ENCODE data around the gene KIAA1143.

KIAA1143 gene

DNA sequence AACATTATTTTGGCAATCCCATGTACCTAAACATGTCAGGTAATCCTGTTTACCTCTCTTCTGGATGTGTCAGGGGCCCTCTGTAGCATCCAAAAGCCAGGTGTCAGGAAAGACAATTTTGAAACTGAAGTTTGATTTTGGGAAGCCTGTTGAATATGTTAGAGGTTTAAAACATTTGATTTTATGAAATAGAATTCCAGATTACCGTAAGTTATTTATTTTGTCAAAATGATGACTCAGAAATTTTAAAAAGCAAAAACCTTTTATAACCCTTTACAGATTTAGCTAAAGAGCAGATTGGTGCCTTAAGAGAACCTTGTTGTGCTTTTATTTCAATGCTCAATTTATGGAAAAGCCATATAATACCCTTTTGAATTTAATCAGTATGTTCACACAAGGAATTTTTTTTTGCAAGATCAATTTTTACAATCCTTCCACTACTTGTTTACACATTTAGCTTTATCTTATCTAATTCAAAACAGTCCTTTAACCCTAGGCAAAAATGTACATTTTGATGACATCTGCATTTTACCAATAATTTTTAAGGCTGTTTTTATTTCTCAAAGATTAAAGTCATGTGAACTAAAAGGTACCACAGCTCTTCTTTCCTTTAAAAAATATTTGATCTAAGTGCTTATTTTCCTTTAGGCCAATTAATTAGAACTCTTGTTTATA, 10.1 kb upstream of the KIAA1143 start:
- H3K4me3 ChIP-seq (ENCODE audit: low read depth, low read length) = no peak overlapping the region
- TF ChIP-seq, protein P1, sequence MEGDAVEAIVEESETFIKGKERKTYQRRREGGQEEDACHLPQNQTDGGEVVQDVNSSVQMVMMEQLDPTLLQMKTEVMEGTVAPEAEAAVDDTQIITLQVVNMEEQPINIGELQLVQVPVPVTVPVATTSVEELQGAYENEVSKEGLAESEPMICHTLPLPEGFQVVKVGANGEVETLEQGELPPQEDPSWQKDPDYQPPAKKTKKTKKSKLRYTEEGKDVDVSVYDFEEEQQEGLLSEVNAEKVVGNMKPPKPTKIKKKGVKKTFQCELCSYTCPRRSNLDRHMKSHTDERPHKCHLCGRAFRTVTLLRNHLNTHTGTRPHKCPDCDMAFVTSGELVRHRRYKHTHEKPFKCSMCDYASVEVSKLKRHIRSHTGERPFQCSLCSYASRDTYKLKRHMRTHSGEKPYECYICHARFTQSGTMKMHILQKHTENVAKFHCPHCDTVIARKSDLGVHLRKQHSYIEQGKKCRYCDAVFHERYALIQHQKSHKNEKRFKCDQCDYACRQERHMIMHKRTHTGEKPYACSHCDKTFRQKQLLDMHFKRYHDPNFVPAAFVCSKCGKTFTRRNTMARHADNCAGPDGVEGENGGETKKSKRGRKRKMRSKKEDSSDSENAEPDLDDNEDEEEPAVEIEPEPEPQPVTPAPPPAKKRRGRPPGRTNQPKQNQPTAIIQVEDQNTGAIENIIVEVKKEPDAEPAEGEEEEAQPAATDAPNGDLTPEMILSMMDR (IDR thresholded peaks at IDR 0.05; ENCODE audit: insufficient read depth, low read depth, low read length, missing control alignments) = no peak
- DNase-seq (ENCODE audit: low read depth) = no peak

DNA sequence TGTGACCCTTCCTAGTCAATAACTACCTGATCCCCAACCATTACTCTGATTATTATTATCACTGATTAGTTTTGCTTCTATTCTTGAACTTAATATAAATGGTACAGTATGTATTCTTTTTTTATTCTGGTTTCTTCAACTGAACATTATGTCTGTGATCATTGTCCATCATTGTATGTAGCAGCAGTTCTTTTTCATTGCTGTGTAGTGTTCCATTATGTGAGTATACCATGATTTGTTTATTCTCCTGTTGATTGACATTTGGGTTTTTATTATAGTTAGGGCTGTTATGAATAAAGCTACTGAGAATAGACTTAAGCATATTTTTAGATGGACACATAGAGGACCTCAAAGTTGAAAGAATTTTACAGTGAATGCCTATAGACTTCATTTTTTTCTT, 2.8 kb upstream of the KIAA1143 start:
- no peak for DNase-seq (ENCODE audit: low read depth)
- H3K4me3 ChIP-seq (ENCODE audit: low read depth, low read length) = no peak overlapping the region
- TF ChIP-seq, protein P1 (IDR thresholded peaks at IDR 0.05; ENCODE audit: insufficient read depth, low read depth, low read length, missing control alignments) = no peak

- no peak for DNase-seq (ENCODE audit: low read depth)
- TF ChIP-seq, protein P1 (IDR thresholded peaks at IDR 0.05; ENCODE audit: insufficient read depth, low read depth, low read length, missing control alignments) = no peak
- H3K4me3 ChIP-seq (ENCODE audit: low read depth, low read length) = peak overlapping the region; percentile 92
Observed at GRCh38 chr3:44762690-44763089, 1.3 kb upstream of the KIAA1143 start.

GRCh38 chr3:44762170-44762677, 805 bp upstream of the KIAA1143 start:
- peak overlapping the region; percentile 92 for H3K4me3 ChIP-seq (ENCODE audit: low read depth, low read length)
- TF ChIP-seq, protein P1 (IDR thresholded peaks at IDR 0.05; ENCODE audit: insufficient read depth, low read depth, low read length, missing control alignments) = no peak
- peak; percentile 14 for DNase-seq (ENCODE audit: low read depth)

GRCh38 chr3:44761101-44761423, 357 bp downstream of the KIAA1143 start:
- H3K4me3 ChIP-seq (ENCODE audit: low read depth, low read length) = peak overlapping the region; percentile 92
- TF ChIP-seq, protein P1 (IDR thresholded peaks at IDR 0.05; ENCODE audit: insufficient read depth, low read depth, low read length, missing control alignments) = no peak
- no peak for DNase-seq (ENCODE audit: low read depth)

DNA sequence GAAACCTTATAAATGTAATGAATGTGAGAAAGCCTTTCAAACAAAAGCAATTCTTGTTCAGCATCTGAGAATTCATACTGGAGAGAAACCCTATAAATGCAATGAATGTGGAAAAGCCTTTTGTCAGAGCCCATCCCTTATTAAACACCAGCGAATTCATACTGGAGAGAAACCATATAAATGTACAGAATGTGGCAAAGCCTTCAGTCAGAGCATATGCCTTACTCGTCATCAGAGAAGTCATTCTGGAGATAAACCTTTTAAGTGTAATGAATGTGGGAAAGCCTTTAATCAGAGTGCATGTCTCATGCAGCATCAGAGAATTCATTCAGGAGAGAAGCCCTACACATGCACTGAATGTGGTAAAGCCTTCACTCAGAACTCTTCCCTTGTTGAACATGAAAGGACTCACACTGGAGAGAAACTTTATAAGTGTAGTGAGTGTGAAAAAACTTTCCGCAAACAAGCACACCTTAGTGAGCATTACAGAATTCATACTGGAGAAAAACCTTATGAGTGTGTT, 26.7 kb downstream of the KIAA1143 start:
- TF ChIP-seq, protein P1 (IDR thresholded peaks at IDR 0.05; ENCODE audit: insufficient read depth, low read depth, low read length, missing control alignments) = no peak
- no peak overlapping the region for H3K4me3 ChIP-seq (ENCODE audit: low read depth, low read length)
- DNase-seq (ENCODE audit: low read depth) = no peak
